ENCODE measurements around the gene XYLT1. TPM values are rescaled to one million over a fixed set of nuclear protein-coding genes. Genes with fewer than 3 reads are reported as not detected.

The XYLT1 gene
- total and polyA plus RNA-seq, 2 of the 4 experiments (the other 2 are of a cell fraction): 9.0 to 12.7 TPM

DNA sequence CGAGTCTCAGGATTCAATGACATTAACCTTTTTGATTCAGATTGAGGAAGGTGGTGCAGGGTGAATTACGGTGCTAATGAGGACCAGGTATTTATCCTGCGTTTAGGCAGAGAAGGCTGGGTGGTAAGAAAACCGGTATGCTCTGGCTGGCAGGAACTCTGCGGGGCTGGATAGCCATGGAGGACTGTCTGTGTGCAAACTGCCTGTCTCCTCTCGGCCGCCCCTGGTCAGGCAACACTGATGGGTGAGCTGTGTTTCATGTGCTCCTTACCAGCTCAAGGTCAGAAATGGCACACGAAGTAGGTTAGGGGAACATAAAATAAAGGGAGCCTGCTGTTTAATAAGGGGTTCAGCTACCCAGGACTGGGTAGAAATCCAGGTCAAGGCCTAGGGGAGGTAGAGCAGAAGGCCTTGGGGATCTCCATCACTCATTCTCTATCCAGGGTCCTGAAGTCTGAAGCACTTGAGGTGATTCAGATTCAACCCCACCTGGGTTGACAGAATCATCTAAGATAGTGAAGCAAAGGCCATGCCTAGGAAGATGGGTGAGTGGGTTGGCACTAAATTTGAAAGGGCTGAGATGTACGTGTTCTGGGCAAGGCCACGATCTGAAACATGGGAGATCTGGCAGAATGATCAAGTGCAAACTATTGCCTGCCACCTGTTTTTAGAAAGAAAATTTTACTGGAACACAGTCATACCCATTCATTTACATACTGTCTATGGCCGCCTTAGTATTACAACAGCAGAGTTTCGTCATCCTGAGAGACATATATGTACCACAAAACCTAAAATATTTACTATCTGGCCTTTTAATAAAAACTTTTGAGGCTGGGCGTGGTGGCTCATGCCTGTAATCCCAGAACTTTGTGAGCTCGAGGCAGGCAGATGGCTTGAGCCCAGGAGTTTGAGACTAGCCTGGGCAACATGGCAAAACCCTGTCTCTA, 292.5 kb downstream of the XYLT1 start:
- H3K14ac ChIP-seq (replicated peaks; ENCODE audit: low read depth, low read length): no peak overlapping the region
- no peak overlapping the region for H2AFZ ChIP-seq (replicated peaks; ENCODE audit: low read length, poor library complexity)
- BruUV-seq (replicated peaks): no TSS peak
- in situ Hi-C loops (cut with MboI; ENCODE audit: low sequenced_read_pairs): no loop called here
- no peak overlapping the region for H4K91ac ChIP-seq (ENCODE audit: insufficient read depth, low read depth, low read length)
- H3K9me3 ChIP-seq (ENCODE audit: control insufficient read depth, insufficient read depth, low read length): no peaks in the 10 kb centered on the region
- H4K8ac ChIP-seq (ENCODE audit: low read depth in 2 of 2, low read length in 2 of 2): no peak overlapping the region
- ChIA-PET POLR2A (ENCODE audit: unreplicated experiment) (no interaction called here), CTCF (no interaction called here)
- no peak overlapping the region for H2BK120ac ChIP-seq (ENCODE audit: low read depth, low read length)
- H3K18ac ChIP-seq (ENCODE audit: low read depth, low read length): no peak overlapping the region
- H2BK15ac ChIP-seq (ENCODE audit: low read depth, low read length): no peak overlapping the region
- H3K79me1 ChIP-seq (ENCODE audit: low read depth in 1 of 2, low read length in 2 of 2): peaks cover 0 to 4% of the 10 kb centered on the region in 2 experiments; a peak in 1 of 4 replicates
- no peak overlapping the region for H3K27ac ChIP-seq (ENCODE audit: insufficient read depth, low read length)
- no peak overlapping the region for H3K23ac ChIP-seq (ENCODE audit: low read depth, low read length)
- WGBS, 2 experiments (ENCODE audit: extremely low coverage in 2 of 2, insufficient read length in 1 of 2): 69% methylated on average over 8 of the region's 14 CpGs; no CpG with 5 or more reads in 1 of the 2 experiments
- H3K56ac ChIP-seq (ENCODE audit: extremely low read depth, insufficient read depth, low read length): no peak overlapping the region
- H3K4me3 ChIP-seq (ENCODE audit: insufficient read depth, low read depth, low read length): no peak overlapping the region
- TF ChIP-seq MAFK (IDR thresholded peaks at IDR 0.05; ENCODE audit: low read depth, low read length) (no peak), MAZ (IDR thresholded peaks at IDR 0.05; ENCODE audit: borderline replicate concordance, low read depth, low read length) (no peak), NFE2L2 (IDR thresholded peaks at IDR 0.05; ENCODE audit: low read depth, low read length) (no peak), SMC3 (IDR thresholded peaks at IDR 0.05; ENCODE audit: low read depth, low read length) (no peak), CHD1 (IDR thresholded peaks at IDR 0.05; ENCODE audit: low read depth, low read length) (no peak), RFX5 (IDR thresholded peaks at IDR 0.05; ENCODE audit: low read depth, low read length) (no peak)
- 0 out of 2 replicates have a peak, but pooled peaks cover 2% of the 10 kb centered on the region for H3K36me3 ChIP-seq (ENCODE audit: control insufficient read depth, insufficient read depth, low read length)
- H4K5ac ChIP-seq (ENCODE audit: low read depth, low read length): no peak overlapping the region
- dilution Hi-C loops (cut with HindIII; ENCODE audit: low sequenced_read_pairs, unreplicated experiment): no loop called here
- no peak overlapping the region for H2AK5ac ChIP-seq (ENCODE audit: low read depth, low read length)
- H2BK5ac ChIP-seq (ENCODE audit: low read depth, low read length, poor library complexity, severe bottlenecking): no peak overlapping the region
- no peak for ATAC-seq (ENCODE audit: low read depth)
- H2AK9ac ChIP-seq (replicated peaks; ENCODE audit: low read depth, low read length, poor library complexity): no peak overlapping the region
- no peaks in the 10 kb centered on the region for H3K27me3 ChIP-seq (ENCODE audit: control insufficient read depth, insufficient read depth, low read length)
- no peak overlapping the region for H3K9ac ChIP-seq (ENCODE audit: low read depth, low read length)
- no peak overlapping the region for H3K4ac ChIP-seq (ENCODE audit: low read depth, low read length)
- peaks cover 11% of the 10 kb centered on the region; the same call in 1 of the 2 replicates for H3K9me1 ChIP-seq (ENCODE audit: insufficient read depth, low read length)
- no peak overlapping the region for H2BK20ac ChIP-seq (ENCODE audit: low read depth, low read length)
- intact Hi-C loops (cut with micrococcal nuclease): no loop called here
- H3K4me1 ChIP-seq (ENCODE audit: control insufficient read depth, insufficient read depth, low read length): peaks cover 1% of the 10 kb centered on the region; the same call in 1 of the 2 replicates
- peak; percentile 24 for DNase-seq
- H4K20me1 ChIP-seq (ENCODE audit: insufficient read depth, low read length): peaks cover 16% of the 10 kb centered on the region; the same call in 1 of the 2 replicates
- no peak overlapping the region for H3K4me2 ChIP-seq (ENCODE audit: low read depth, low read length)
